NCI-H82 treated with DMSO at 0.1 percent for 48 hours (cell line): ENCODE data around the gene PEPD.

Source experiments
- DNase-seq: peaks from one replicate; lab custom pipeline; 2025; ENCODE audit not compliant: unreplicated experiment; lab: John Stamatoyannopoulos, UW

Gene PEPD

GRCh38 chr19:33366897-33367296 is 154.7 kb downstream of the PEPD start:
- DNase-seq: no peak

- no peak for DNase-seq
Measured at GRCh38 chr19:33366127-33366526, 155.5 kb downstream of the PEPD start.

- DNase-seq: no peak
Measured at GRCh38 chr19:33365691-33366090, 155.9 kb downstream of the PEPD start.

GRCh38 chr19:33363476-33363875 is 158.1 kb downstream of the PEPD start:
- DNase-seq: no peak

GRCh38 chr19:33362508-33363228 is 158.9 kb downstream of the PEPD start:
- no peak for DNase-seq

- no peak for DNase-seq
Measured at GRCh38 chr19:33359581-33359980, 162.0 kb downstream of the PEPD start.

- no peak for DNase-seq
Measured at GRCh38 chr19:33358408-33358807, 163.2 kb downstream of the PEPD start.

- DNase-seq: no peak
Measured at GRCh38 chr19:33357556-33357955, 164.0 kb downstream of the PEPD start.

GRCh38 chr19:33355535-33355934 is 166.1 kb downstream of the PEPD start:
- DNase-seq: no peak

- DNase-seq: no peak
Measured at GRCh38 chr19:33350538-33351309, 170.9 kb downstream of the PEPD start.

- DNase-seq: no peak
Measured at GRCh38 chr19:33349319-33350289, 172.0 kb downstream of the PEPD start.

- DNase-seq: no peak
Measured at GRCh38 chr19:33348301-33349010, 173.1 kb downstream of the PEPD start.

GRCh38 chr19:33347300-33347699 is 174.3 kb downstream of the PEPD start:
- no peak for DNase-seq

GRCh38 chr19:33346665-33347064 is 174.9 kb downstream of the PEPD start:
- no peak for DNase-seq

GRCh38 chr19:33345163-33345562 is 176.4 kb downstream of the PEPD start:
- no peak for DNase-seq

- no peak for DNase-seq
Measured at GRCh38 chr19:33344573-33344925, 177.0 kb downstream of the PEPD start.

- no peak for DNase-seq
Measured at GRCh38 chr19:33343859-33344572, 177.6 kb downstream of the PEPD start.

GRCh38 chr19:33343301-33343700 is 178.3 kb downstream of the PEPD start:
- DNase-seq: no peak

- DNase-seq: no peak
Measured at GRCh38 chr19:33340991-33341390, 180.6 kb downstream of the PEPD start.
